ENCODE results near the gene DDX39A.
"Not testable (repeated sequence)": the region's sequence is repeated elsewhere in the genome, so short reads cannot be mapped to it uniquely, and the experiment has no call there.

DDX39A gene

DNA sequence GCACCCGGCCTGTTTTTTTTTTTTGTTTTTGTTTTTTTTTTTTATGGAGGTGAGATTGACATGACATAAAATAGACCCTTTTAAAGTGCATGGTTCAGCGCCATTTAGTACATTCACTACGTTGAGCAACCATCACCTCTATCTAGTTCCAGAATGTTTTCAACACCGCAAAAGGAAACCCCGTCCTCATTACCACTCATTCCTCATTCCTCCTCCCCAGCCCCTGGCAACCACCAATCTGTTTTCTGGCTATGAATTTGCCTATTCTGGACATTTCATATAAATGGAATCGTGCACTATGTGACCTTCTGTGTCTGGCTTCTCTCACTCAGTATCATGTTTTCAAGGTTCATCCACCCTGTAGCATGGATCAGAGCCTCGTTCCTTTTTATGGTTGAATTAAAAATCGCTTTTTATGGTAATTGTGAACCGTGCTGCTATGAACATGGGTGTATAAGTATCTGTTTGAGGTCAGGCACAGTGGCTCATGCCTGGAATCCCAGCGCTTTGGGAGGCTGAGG, 47.8 kb downstream of the DDX39A start:
- no peak for TF ChIP-seq ZNF274 (IDR thresholded peaks at IDR 0.05; ENCODE audit: low read depth, low read length)
- H3K4me3 ChIP-seq (ENCODE audit: low read length) = no peak overlapping the region

DNA sequence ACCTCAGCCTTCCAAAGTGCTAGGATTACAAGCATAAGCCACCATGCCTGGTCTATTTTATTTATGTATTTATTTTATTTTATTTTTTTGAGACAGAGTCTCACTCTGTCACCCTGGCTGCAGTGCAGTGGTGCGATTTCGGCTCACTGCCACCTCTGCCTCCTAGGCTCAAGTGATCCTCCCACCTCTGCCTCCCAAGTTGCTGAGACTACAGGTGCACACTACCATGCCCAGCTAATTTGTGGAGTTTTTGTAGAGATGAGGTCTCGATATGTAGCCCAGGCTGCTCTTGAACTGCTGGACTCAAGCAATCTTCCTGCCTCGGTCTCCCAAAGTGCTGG, 48.2 kb downstream of the DDX39A start:
- peak overlapping the region; percentile 11; the same call in 1 of the 2 replicates for H3K4me3 ChIP-seq (ENCODE audit: low read length)
- no peak for TF ChIP-seq ZNF274 (IDR thresholded peaks at IDR 0.05; ENCODE audit: low read depth, low read length)

DNA sequence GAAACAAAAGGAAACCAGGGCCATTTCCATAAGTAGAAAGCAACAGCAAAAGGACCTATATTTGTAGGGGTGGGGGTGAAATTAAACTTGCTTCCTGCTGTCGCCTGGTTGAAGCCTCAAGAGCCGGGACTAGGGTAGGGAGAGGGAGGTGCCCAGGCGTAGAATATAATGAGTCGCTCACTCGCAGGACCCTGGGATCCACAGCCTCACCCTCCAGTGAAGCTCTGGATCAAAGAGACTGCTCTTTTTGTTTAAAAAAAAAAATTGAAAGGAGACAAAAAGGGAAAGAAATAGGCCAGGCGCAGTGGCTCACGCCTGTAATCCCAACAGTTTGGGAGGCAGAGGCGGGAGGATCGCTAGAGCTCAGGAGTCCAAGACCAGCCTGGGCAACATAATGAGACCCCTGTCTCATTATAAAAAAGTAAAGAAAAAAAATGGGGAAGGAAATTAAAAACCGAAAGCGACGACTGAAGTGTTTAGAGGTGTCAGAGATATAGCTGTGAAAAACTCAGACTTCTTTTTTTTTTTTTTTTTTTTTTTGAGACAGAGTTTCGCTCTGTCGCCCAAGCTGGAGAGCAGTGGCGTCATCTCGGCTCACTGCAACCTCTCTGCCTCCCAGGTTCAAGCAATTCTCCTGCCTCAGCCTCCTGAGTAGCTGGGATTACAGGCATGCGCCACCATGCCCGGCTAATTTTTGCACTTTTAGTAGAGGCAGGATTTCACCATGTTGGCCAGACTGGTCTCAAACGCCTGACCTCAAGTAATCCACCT, 48.8 kb downstream of the DDX39A start:
- no peak for TF ChIP-seq ZNF274 (IDR thresholded peaks at IDR 0.05; ENCODE audit: low read depth, low read length)
- peak overlapping the region; percentile 70; the same call in 1 of the 2 replicates for H3K4me3 ChIP-seq (ENCODE audit: low read length)

DNA sequence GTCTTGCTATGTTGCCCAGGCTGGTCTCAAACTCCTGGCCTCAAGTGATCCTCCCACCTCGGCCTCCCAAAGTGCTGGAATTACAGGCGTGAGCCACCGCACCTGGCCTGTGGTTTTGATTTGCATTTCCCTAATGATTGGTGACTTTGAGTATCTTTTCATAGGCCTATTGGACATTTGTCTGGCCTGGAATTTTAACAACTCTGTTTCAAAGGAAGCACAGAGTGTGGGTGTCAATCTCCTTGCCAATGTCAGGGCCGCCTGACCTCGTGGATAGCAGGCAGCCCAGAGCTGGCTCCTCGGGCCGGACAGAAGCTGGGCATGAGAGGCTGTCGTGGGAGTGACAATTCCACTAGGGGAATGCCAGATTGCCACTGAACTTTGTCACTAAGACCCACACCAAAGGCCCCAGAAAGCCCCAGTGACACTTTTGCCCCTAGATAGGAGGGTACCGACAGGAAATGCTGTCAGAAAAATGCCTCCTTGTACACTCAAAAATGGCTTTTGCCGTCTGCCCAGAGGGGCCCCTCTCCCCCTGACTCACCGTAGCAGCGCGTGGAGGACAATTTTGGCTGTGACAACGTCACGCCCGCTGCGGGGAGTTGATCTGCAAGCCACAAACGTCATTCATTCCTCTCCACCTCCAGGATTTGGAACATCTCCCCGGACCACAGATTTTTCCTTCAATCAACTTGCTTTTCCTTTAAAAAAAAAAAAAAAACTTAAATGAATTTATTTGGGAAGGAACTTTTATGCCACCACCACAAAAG, 49.6 kb downstream of the DDX39A start:
- no peak for TF ChIP-seq ZNF274 (IDR thresholded peaks at IDR 0.05; ENCODE audit: low read depth, low read length)
- peak overlapping the region; percentile 70; the same call in 1 of the 2 replicates for H3K4me3 ChIP-seq (ENCODE audit: low read length)

DNA sequence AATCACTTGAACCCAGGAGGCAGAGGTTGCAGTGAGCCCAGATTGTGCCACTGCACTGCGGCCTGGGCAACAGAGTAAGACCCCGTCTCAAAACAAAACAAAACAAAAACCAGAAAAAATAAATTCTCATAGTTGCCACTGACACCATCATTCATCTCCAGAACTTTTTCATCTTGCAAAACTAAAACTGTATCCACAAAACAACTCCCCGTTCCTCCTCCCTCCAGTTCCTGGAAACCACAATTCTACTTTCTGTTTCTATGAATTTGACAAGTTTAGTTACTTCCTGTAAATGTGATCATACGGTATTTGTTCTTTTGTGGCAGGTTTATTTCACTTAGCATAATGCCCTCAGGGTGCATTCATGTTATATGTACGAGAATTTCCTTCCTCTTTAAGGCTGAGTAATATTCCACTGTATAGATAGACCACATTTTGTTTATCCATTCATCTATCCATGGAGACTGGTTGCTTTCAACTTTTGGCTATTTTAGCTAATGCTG, 51.1 kb downstream of the DDX39A start:
- no peak overlapping the region for H3K4me3 ChIP-seq (ENCODE audit: low read length)
- TF ChIP-seq ZNF274 (IDR thresholded peaks at IDR 0.05; ENCODE audit: low read depth, low read length) = no peak

DNA sequence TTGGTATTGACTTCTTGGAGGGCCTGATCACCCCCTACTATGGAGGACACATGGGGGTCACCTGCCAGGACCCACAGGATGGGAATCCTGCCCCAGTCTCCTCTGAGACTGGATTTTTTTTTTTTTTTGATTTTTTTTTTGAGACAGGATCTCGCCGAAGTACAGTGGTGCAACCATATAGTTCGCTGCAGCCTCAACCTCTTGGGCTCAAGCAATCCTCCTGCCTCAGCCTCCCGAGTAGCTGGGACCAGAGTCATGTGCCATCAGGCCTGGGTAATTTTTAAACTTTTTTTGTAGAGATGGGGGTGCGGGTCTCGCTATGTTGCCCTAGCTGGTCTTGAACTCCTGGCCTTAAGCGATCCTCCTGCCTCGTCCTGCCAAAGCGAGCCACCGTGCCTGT, 52.1 kb downstream of the DDX39A start:
- TF ChIP-seq ZNF274 (IDR thresholded peaks at IDR 0.05; ENCODE audit: low read depth, low read length) = no peak
- H3K4me3 ChIP-seq (ENCODE audit: low read length) = no peak overlapping the region

DNA sequence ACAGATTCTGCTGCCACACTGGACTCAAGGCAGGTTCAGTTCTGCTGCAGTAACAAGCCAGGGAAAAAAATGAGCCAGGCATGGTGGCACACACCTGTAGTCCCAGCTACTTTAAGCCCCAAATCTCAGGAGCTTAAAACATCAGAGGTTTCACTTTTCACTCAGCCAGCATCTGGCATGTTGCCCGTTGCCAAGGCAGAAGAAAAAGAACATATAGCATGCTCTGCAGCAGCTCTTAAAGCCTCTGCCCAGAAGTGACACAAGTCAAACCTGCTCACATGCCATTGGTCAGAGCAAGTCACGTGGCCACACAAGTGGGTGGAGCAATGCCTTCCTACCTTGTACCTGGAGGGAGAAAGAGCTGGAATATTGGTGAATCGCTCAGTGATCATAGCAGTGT, 52.6 kb downstream of the DDX39A start:
- no peak for TF ChIP-seq ZNF274 (IDR thresholded peaks at IDR 0.05; ENCODE audit: low read depth, low read length)
- no peak overlapping the region for H3K4me3 ChIP-seq (ENCODE audit: low read length)

DNA sequence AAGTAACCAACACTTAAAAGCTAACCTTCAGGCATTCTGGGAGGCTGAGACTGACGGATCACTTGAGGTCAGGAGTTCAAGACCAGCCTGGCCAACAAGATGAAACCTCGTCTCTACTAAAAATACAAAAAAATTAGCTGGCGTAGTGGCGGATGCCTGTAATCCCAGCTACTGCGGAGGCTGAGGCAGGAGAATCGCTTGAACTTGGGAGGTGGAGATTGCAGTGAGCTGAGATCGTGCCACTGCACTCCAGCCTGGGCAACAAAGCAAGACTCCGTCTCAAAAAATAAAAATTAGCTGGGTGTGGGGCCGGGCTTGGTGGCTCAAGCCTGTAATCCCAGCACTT, 55.1 kb downstream of the DDX39A start:
- H3K4me3 ChIP-seq (ENCODE audit: low read length) = not testable (repeated sequence)

DNA sequence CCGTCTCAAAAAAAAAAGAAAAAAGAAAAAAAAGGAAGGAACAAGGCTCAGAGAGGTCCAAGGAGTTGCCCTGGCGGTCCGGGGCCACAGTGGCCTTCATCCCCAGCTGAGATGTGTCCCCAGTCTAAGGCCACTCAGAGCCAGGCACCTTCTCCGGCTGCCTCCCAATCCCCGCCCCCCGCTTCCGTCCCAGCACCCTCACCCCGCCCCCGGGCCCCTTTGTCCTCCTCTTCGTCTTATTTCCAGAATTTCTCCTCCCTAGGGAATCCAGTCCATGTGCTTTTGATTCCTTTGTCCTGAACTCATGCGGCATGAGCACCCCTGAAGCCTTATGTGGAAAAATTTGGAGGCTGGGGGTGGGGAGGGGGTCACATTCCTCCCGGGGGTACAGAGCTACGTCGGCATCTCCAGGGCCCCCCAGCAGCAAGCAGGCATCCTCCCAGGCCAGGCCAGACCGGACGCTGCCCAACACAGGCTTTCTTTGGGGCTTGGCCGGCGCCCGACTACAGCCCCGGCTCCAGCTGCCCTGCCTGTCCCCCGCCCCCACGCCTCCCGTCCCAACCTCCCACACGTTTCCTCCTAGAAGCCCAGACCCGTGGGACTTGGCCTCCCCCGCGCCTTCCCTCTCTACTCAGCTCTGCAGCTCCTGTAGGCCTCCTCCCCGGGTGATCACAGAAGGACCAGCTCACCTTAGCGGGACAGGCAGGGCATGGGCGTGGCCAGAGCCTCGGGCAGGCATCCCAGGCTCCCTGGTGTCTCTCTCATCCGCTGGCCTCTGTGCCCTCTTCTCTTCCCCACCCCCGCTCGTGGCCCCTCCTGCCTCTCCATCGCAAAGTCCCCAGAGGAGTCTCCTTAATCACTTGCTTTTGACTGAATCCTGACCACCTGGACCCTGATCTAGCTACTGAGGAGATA, 55.7 kb downstream of the DDX39A start:
- peak overlapping the region; percentile 17; the same call in 1 of the 2 replicates for H3K4me3 ChIP-seq (ENCODE audit: low read length)
- TF ChIP-seq ZNF274 (IDR thresholded peaks at IDR 0.05; ENCODE audit: low read depth, low read length) = no peak

DNA sequence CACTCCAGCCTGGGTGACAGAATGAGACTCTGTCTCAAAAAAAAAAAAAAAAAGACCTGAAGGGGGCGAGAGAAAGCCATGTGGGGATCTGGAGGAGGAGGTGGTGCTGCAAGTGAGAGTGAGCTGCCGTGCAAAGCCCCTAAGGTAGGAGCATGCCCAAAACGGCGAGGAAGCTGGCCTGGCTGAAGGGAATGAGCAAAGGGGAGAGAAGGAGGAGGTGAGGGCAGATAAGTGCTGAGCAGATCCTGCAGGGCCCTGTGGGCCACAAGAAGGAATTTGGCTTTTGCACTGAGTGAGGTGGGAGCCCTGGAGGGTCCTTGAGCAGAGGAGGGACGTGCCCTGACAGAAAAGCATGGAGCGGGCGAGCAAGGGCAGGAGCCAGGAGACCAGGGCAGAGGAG, 57.3 kb downstream of the DDX39A start:
- no peak overlapping the region for H3K4me3 ChIP-seq (ENCODE audit: low read length)
- no peak for TF ChIP-seq ZNF274 (IDR thresholded peaks at IDR 0.05; ENCODE audit: low read depth, low read length)

Data from GM08714 (cell line).